Colon (tissue), 2 donors: ENCODE measurements around the gene PRRT1.

ENCODE experiments used
- FAIRE-seq: peaks from 2 replicates; lab custom pipeline; 2012; peaks lifted over from hg19 to GRCh38; lab: Jason Lieb, UNC
- donor health status: control.
- donor health status: control.

PRRT1 gene

DNA sequence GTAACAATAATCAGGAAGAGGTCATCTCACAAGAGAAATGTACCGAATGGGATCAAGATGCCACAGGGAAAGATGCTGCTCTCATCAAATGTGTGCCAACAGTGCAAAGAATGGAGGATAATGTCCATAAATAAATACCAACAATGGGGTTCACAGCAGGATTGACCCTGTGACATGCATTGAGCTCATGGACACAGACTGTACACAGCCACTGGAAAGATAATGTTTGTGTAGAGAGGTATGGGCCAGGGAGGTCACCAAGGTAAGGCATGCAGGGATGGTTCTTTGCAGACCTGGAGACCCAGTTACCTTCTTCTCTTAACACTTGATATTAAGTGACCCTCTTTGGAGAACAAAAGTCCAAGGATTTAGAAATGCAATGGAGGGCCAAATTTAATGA is 22.7 kb upstream of the PRRT1 start:
- FAIRE-seq: no peak

GRCh38 chr6:32173051-32173727 is 21.4 kb upstream of the PRRT1 start:
- no peak for FAIRE-seq

- FAIRE-seq: no peak
These were observed 19.5 kb upstream of the PRRT1 start for GRCh38 chr6:32171234-32171633.

DNA sequence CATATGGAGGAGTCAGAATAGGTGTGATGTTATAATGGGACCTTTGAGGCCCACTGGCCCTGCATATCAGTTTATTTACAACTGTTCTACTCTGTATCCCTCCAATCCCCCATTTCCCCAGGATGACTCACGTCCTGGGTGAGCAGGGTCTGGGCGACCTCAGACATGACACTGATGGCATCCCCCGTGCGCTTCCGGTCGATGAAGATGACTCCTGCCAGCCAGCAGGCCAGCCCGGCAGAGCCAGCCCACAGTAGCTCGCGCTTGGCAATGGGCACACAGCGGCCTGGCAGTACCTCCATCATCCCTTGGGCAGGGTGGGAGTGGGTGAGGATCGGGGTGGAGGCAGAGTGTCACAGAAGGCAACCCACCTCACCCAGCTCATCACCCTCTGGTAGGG is 18.6 kb upstream of the PRRT1 start:
- no peak for FAIRE-seq

GRCh38 chr6:32168807-32169591 is 17.3 kb upstream of the PRRT1 start:
- FAIRE-seq: no peak

DNA sequence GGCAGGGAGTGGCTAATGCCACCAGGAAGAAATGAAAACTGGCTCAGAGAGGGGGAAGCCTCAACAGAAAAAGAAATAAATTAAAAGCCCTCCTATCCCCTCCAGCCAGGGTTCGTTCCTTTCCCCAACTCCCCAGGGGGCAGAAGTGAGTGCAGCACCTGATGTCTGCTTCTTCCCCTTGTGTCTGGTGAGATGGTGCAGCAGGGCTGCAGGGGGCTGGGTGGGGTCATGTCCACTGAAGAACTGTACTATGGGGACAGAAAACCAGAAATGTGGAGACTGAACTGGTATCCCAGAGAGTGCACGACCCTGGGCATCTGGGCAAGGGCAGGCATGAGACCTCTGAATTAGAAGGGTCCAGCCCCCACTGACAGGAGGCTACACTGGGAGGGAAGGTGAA is 16.6 kb upstream of the PRRT1 start:
- FAIRE-seq: no peak

GRCh38 chr6:32167761-32168262 is 16.1 kb upstream of the PRRT1 start:
- FAIRE-seq: no peak

DNA sequence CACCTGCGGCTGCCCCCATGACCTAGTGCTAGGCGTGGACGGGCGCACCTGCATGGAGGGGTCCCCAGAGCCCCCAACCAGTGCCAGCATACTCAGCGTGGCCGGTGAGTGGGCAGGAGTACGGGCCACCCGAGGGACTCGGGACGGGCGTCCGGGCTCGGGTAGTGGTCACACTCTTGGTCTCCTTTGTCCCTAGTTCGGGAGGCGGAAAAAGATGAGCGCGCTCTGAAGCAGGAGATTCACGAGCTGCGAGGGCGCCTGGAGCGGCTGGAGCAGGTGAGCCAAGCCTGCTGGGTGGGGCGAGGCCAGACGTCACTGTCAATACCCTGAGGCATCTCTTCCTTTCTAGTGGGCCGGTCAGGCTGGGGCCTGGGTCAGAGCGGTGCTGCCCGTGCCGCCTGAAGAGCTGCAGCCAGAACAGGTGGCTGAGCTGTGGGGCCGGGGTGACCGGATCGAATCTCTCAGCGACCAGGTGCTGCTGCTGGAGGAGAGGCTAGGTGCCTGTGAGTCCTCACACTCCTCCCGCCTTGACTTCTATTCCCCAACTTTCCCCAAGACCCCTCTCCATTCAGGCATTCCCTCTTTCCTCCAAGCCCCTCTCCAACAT is 15.5 kb upstream of the PRRT1 start:
- no peak for FAIRE-seq

- no peak for FAIRE-seq
These were observed 14.8 kb upstream of the PRRT1 start for GRCh38 chr6:32166411-32167061.

DNA sequence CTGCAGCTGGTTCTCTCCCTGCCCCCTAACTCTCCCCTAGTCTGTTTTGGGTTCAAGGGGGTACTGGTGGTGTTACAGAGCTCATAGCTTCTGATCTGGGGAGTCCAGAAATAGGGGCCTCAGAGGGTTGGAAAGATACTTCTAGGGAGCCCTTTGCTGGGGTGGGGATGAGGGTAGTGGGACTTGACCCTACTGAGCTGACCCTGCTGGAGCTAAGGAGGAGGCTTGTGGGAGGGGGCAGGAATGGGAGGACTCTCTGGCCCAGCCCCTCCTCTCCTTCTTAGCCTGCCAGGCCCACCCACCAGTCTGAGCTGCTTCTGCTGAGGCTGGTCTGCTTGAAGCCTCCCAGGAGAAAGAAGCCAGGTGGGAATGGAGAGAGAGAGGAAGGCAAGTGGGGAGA is 12.6 kb upstream of the PRRT1 start, which contains the start of gene EGFL8:
TSS of gene EGFL8 (plus strand) at position 301 of the 400 bp plus-strand sequence. CDS start 1,571 bp downstream, outside the sequence.
- FAIRE-seq: no peak

- no peak for FAIRE-seq
These were observed 12.0 kb upstream of the PRRT1 start for GRCh38 chr6:32163559-32164258.

DNA sequence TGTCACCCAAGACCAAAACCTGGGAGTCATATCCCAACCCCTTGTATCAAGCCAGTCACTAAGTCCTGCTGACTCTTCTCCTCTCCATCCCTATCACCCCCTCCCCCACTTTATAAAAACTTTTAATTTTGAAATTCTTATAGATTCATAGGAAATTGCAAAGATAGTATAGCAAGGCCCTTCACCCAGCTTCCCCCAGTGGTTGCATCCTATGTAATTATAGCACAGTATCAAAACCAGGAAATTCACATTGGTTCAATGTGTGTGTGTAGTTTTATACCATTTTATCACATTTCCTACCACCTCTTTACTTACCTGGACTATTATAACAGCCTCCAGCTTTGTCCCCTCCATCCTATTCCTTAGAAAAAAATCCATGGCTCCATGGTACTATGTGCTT is 6.3 kb upstream of the PRRT1 start:
- FAIRE-seq: no peak

- no peak for FAIRE-seq
These were observed 5.2 kb upstream of the PRRT1 start for GRCh38 chr6:32156891-32157290.

DNA sequence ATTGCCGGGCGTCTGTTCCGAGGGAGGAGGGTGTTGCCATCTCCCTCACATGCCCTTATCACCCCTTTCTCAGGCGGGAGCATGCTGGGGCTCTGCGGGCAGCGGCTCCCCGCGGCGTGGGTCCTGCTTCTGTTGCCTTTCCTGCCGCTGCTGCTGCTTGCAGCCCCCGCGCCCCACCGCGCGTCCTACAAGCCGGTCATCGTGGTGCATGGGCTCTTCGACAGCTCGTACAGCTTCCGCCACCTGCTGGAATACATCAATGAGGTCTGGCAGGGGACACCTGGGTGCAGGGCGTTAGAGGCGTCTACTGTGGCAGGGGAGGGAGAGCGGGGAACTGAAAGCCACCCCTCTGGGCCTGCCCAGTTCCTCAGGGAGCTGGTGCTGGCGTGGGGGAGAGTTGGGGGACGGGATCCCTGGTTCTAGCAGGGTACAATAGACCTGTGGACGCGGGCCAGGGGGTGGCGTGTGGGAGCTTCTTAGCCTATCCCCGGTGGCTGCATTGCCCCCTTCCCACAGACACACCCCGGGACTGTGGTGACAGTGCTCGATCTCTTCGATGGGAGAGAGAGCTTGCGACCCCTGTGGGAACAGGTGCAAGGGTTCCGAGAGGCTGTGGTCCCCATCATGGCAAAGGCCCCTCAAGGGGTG is 2.9 kb upstream of the PRRT1 start:
- FAIRE-seq: no peak

GRCh38 chr6:32153564-32154513 is 2.1 kb upstream of the PRRT1 start, which contains the start of gene PPT2:
Gene PPT2, plus strand, starts transcription at chr6:32154141. Its CDS starts 454 bp downstream, at chr6:32154595.
- no peak for FAIRE-seq

GRCh38 chr6:32152769-32153563 is 1.2 kb upstream of the PRRT1 start:
- FAIRE-seq: no peak

- FAIRE-seq: no peak
These were observed 417 bp downstream of the PRRT1 start for GRCh38 chr6:32151181-32151862.
